Measurements from ENCODE around the gene ACP2. TPM values are rescaled to one million over a fixed set of nuclear protein-coding genes. Genes with fewer than 3 reads are reported as not detected.
A peak's percentile ranks its signal among the peaks of the same experiment; 100 is the strongest.

ACP2 gene
- total and polyA plus RNA-seq, 9 of the 15 experiments (the other 6 are each of a cell fraction or from before 2014, with no cell fraction given): 1.9 to 20.0 (median 11.6) TPM

- TF ChIP-seq, protein P1, sequence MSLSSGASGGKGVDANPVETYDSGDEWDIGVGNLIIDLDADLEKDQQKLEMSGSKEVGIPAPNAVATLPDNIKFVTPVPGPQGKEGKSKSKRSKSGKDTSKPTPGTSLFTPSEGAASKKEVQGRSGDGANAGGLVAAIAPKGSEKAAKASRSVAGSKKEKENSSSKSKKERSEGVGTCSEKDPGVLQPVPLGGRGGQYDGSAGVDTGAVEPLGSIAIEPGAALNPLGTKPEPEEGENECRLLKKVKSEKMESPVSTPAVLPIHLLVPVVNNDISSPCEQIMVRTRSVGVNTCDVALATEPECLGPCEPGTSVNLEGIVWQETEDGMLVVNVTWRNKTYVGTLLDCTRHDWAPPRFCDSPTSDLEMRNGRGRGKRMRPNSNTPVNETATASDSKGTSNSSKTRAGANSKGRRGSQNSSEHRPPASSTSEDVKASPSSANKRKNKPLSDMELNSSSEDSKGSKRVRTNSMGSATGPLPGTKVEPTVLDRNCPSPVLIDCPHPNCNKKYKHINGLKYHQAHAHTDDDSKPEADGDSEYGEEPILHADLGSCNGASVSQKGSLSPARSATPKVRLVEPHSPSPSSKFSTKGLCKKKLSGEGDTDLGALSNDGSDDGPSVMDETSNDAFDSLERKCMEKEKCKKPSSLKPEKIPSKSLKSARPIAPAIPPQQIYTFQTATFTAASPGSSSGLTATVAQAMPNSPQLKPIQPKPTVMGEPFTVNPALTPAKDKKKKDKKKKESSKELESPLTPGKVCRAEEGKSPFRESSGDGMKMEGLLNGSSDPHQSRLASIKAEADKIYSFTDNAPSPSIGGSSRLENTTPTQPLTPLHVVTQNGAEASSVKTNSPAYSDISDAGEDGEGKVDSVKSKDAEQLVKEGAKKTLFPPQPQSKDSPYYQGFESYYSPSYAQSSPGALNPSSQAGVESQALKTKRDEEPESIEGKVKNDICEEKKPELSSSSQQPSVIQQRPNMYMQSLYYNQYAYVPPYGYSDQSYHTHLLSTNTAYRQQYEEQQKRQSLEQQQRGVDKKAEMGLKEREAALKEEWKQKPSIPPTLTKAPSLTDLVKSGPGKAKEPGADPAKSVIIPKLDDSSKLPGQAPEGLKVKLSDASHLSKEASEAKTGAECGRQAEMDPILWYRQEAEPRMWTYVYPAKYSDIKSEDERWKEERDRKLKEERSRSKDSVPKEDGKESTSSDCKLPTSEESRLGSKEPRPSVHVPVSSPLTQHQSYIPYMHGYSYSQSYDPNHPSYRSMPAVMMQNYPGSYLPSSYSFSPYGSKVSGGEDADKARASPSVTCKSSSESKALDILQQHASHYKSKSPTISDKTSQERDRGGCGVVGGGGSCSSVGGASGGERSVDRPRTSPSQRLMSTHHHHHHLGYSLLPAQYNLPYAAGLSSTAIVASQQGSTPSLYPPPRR (CRISPR knock-in tag; IDR thresholded peaks at IDR 0.05; ENCODE audit: borderline replicate concordance): no peak
- TF ChIP-seq, protein P2, sequence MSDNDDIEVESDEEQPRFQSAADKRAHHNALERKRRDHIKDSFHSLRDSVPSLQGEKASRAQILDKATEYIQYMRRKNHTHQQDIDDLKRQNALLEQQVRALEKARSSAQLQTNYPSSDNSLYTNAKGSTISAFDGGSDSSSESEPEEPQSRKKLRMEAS (CRISPR knock-in tag; IDR thresholded peaks at IDR 0.05): peak; percentile 72
- TF ChIP-seq KHSRP (IDR thresholded peaks at IDR 0.05) (no peak), CC2D1A (IDR thresholded peaks at IDR 0.05) (peak; percentile 14; the same call in 1 of the 2 replicates), BHLHE40 (IDR thresholded peaks at IDR 0.05; ENCODE audit: low read length) (no peak), ZNF778 (CRISPR knock-in tag; IDR thresholded peaks at IDR 0.05) (no peak), CHD1 (IDR thresholded peaks at IDR 0.05; ENCODE audit: low read length) (no peak), PCBP1 (IDR thresholded peaks at IDR 0.05; ENCODE audit: low read depth, low read length, poor library complexity, severe bottlenecking) (no peak), CAMTA2 (CRISPR knock-in tag; conservative IDR thresholded peaks at IDR 0.05) (peak; percentile 85; the same call in 1 of the 2 replicates), SMAD4 (CRISPR knock-in tag; conservative IDR thresholded peaks at IDR 0.05) (peak; percentile 86; the same call in 1 of the 2 replicates), SMARCE1 (IDR thresholded peaks at IDR 0.05) (no peak), POLR2G (IDR thresholded peaks at IDR 0.05; ENCODE audit: low read depth, low read length) (peak; percentile 98), ZNF766 (CRISPR knock-in tag; conservative IDR thresholded peaks at IDR 0.05) (peak; percentile 86; the same call in 1 of the 2 replicates), HMG20B (CRISPR knock-in tag; IDR thresholded peaks at IDR 0.05) (no peak; the same call in 1 of the 2 replicates), TAF7 (tag; IDR thresholded peaks at IDR 0.05) (peak; percentile 97), U2AF2 (optimal IDR thresholded peaks at IDR 0.05; ENCODE audit: low read depth, low read length) (no peak), ZNF408 (CRISPR knock-in tag; IDR thresholded peaks at IDR 0.05; ENCODE audit: low read depth) (no peak), ZNF431 (CRISPR knock-in tag; IDR thresholded peaks at IDR 0.05) (no peak), ZNF12 (CRISPR knock-in tag; IDR thresholded peaks at IDR 0.05) (no peak), ZNF324 (CRISPR knock-in tag; IDR thresholded peaks at IDR 0.05) (no peak), ATF7 (IDR thresholded peaks at IDR 0.05) (peak; percentile 87), CGGBP1 (CRISPR knock-in tag; IDR thresholded peaks at IDR 0.05) (peak; percentile 46; the same call in 1 of the 2 replicates), HNRNPL (IDR thresholded peaks at IDR 0.05; ENCODE audit: low read depth, low read length) (peak; percentile 70; the same call in 1 of the 2 replicates), MAFG (tag; conservative IDR thresholded peaks at IDR 0.05) (no peak)
- TF ChIP-seq, protein P3, sequence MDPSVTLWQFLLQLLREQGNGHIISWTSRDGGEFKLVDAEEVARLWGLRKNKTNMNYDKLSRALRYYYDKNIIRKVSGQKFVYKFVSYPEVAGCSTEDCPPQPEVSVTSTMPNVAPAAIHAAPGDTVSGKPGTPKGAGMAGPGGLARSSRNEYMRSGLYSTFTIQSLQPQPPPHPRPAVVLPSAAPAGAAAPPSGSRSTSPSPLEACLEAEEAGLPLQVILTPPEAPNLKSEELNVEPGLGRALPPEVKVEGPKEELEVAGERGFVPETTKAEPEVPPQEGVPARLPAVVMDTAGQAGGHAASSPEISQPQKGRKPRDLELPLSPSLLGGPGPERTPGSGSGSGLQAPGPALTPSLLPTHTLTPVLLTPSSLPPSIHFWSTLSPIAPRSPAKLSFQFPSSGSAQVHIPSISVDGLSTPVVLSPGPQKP (CRISPR knock-in tag; IDR thresholded peaks at IDR 0.05): no peak
Observed at GRCh38 chr11:47248664-47249377, at the start of gene ACP2 (continued).

Measured in K562 (cell line).